Endothelial cell of umbilical vein (primary cell): Measurements from ENCODE around the gene PIBF1. TPM values are rescaled to one million over a fixed set of nuclear protein-coding genes. Genes with fewer than 3 reads are reported as not detected.
"Not testable (repeated sequence)": the region's sequence is repeated elsewhere in the genome, so short reads cannot be mapped to it uniquely, and the experiment has no call there.

Source experiments
- BruUV-seq: library from RNA; stranded (reverse); fragments of 400-500 nt; replicated peaks from 2 replicates; lab custom pipeline; 2021; lab: Mats Ljungman, UMichigan
- CTCF ChIA-PET: fragments of 300-600, 350-600 bp; sonication (Branson Sonifier 250); formaldehyde crosslinking; loops from one replicate; lab custom pipeline; 2021; ENCODE audit warnings: antibody characterized with exemption, inconsistent platforms; lab: Charles Lee
- POLR2A ChIA-PET: fragments of 300-600, 350-600 bp; sonication (Branson Sonifier 250); formaldehyde crosslinking; loops from one replicate; lab custom pipeline; 2021; ENCODE audit warnings: antibody characterized with exemption, inconsistent platforms; lab: Charles Lee
- DNase-seq: peaks from one replicate; pipeline ENCODE4 v3.0.0-alpha.2; 2011; ENCODE audit warnings: low read depth, low spot score
- FAIRE-seq: peaks from 2 replicates; lab custom pipeline; 2011; peaks lifted over from hg19 to GRCh38; lab: Jason Lieb, UNC
- H2AFZ ChIP-seq: 2 replicates; pipeline ENCODE4 v1.6.0; 2012; ENCODE audit warnings: low read depth, low read length, control low read depth, inconsistent platforms
- H3K27ac ChIP-seq: 2 replicates; pipeline ENCODE4 v1.5.1; 2011; ENCODE audit warnings: low read depth, mild to moderate bottlenecking, control low read depth, low read length, moderate library complexity; ENCODE audit not compliant: insufficient read depth
- H3K27me3 ChIP-seq, 2 experiments: 2 replicates each; pipeline versions ENCODE4 v1.6.0 to v1.6.1; 2011; ENCODE audit warnings: low read length in 2 of 2, mixed read lengths in 1 of 2; ENCODE audit not compliant: control insufficient read depth in 2 of 2, insufficient read depth in 2 of 2
- H3K36me3 ChIP-seq, 2 experiments: 2 replicates in 1 of 2; 3 replicates in 1 of 2; pipeline ENCODE4 v1.5.1; 2011; ENCODE audit warnings: low read length in 2 of 2, mild to moderate bottlenecking in 1 of 2, moderate library complexity in 1 of 2; ENCODE audit not compliant: control insufficient read depth in 2 of 2, insufficient read depth in 2 of 2; ENCODE audit errors: extremely low read depth in 1 of 2
- H3K4me1 ChIP-seq: 3 replicates; pipeline ENCODE4 v1.5.1; 2011; ENCODE audit warnings: mild to moderate bottlenecking, low read length; ENCODE audit not compliant: control insufficient read depth, insufficient read depth; ENCODE audit errors: extremely low read depth
- H3K4me2 ChIP-seq: 2 replicates; pipeline ENCODE4 v1.6.1; 2011; ENCODE audit warnings: low read length, control low read depth, mixed read lengths; ENCODE audit not compliant: insufficient read depth
- H3K4me3 ChIP-seq, 3 experiments: fragments of 200-600 bp in 1 of 3; sonication (generic), shearing (Covaris generic) in 1 of 3; replicated peaks in 1 of 3; 2 replicates each; pipeline ENCODE4 v1.5.1; 2011 to 2016; ENCODE audit warnings: control low read depth in 3 of 3, low read length in 3 of 3, mild to moderate bottlenecking in 2 of 3, inconsistent platforms in 1 of 3, low read depth in 1 of 3, moderate library complexity in 1 of 3; ENCODE audit not compliant: insufficient read depth in 1 of 3
- H3K79me2 ChIP-seq: 2 replicates; pipeline ENCODE4 v1.6.0; 2012; ENCODE audit warnings: low read length, inconsistent platforms; ENCODE audit not compliant: control insufficient read depth, insufficient read depth
- H3K9ac ChIP-seq: replicated peaks from 2 replicates; pipeline ENCODE3; 2011; ENCODE audit warnings: low read length, control low read depth; ENCODE audit not compliant: insufficient read depth; ENCODE audit errors: extremely low read depth
- H3K9me1 ChIP-seq: replicated peaks from 3 replicates; pipeline ENCODE4 v1.6.0; 2011; ENCODE audit warnings: mild to moderate bottlenecking, low read length; ENCODE audit not compliant: control insufficient read depth, insufficient read depth; ENCODE audit errors: extremely low read depth
- H3K9me3 ChIP-seq: replicated peaks from 2 replicates; pipeline ENCODE4 v1.5.1; 2012; ENCODE audit warnings: low read length, inconsistent platforms; ENCODE audit not compliant: control insufficient read depth, insufficient read depth
- H4K20me1 ChIP-seq: replicated peaks from 2 replicates; pipeline ENCODE3; 2011; ENCODE audit warnings: mild to moderate bottlenecking, low read length; ENCODE audit not compliant: control insufficient read depth, insufficient read depth; ENCODE audit errors: extremely low read depth
- EZH2 ChIP-seq: IDR thresholded peaks from 2 replicates; pipeline ENCODE4 v1.6.1; 2012; ENCODE audit warnings: borderline replicate concordance, low read depth, mild to moderate bottlenecking, moderate library complexity, low read length, inconsistent platforms; ENCODE audit not compliant: severe bottlenecking
- FOS ChIP-seq: IDR thresholded peaks from 2 replicates; pipeline ENCODE4 v1.6.1; 2011; ENCODE audit warnings: mild to moderate bottlenecking, low read length, moderate library complexity, borderline replicate concordance; ENCODE audit not compliant: insufficient read depth
- GATA2 ChIP-seq: IDR thresholded peaks from 2 replicates; pipeline ENCODE4 v1.7.0; 2011; ENCODE audit warnings: low read depth, mild to moderate bottlenecking, moderate library complexity, mixed read lengths, low read length; ENCODE audit not compliant: insufficient read length, insufficient read depth
- JUN ChIP-seq: IDR thresholded peaks from 2 replicates; pipeline ENCODE4 v1.6.1; 2011; ENCODE audit warnings: borderline replicate concordance, low read depth; ENCODE audit not compliant: insufficient read length, insufficient read depth
- MAX ChIP-seq: IDR thresholded peaks from 2 replicates; pipeline ENCODE4 v1.6.1; 2011; ENCODE audit not compliant: insufficient read depth, insufficient read length
- MYC ChIP-seq: IDR thresholded peaks from one replicate; pipeline ENCODE4 v1.6.1; 2011; ENCODE audit warnings: mild to moderate bottlenecking, low read depth, low read length
- POLR2A ChIP-seq: IDR thresholded peaks from 2 replicates; pipeline ENCODE4 v1.6.1; 2012; ENCODE audit warnings: low read depth, mild to moderate bottlenecking, control low read depth, low read length
- POLR2AphosphoS5 ChIP-seq: IDR thresholded peaks from 2 replicates; pipeline ENCODE4 v1.6.1; 2012; ENCODE audit warnings: low read depth, mild to moderate bottlenecking, control low read depth, low read length, moderate library complexity; ENCODE audit not compliant: insufficient read depth
- dilution Hi-C: fragments of 300-500 bp; cut with MboI; formaldehyde crosslinking; loops from one replicate; pipeline ENCODE4 v1.15.0; 2019; ENCODE audit warnings: low sequenced_read_pairs; ENCODE audit not compliant: extremely low pct_ligation_motif_present
- intact Hi-C: fragments of 100-400 bp; cut with micrococcal nuclease; formaldehyde crosslinking; loops from one replicate; pipeline ENCODE4 v1.10.0; 2022
- polyA plus RNA-seq, 4 experiments: library from polyadenylated mRNA; depleted of rRNA in 3 of 4; stranded (reverse) in 3 of 4; unstranded in 1 of 4; fragments of >200 nt; gene quantifications; 2 replicates each; pipeline versions ENCODE4 v1.2.1 to v1.2.3, GENCODE V29; 2011 to 2012; ENCODE audit warnings: missing spikeins in 1 of 4
- total RNA-seq: library from RNA; stranded (reverse); gene quantifications from 2 replicates; pipeline ENCODE4 v1.2.3, GENCODE V29; 2021
- TF ChIP-seq, protein P1 (sequence below), 2 donors: IDR thresholded peaks; 1 replicate in 1 of 2; 2 replicates in 1 of 2; pipeline ENCODE4 v1.5.1; 2011; ENCODE audit warnings: low read length in 2 of 2, mild to moderate bottlenecking in 2 of 2, moderate library complexity in 2 of 2, control low read depth in 1 of 2, inconsistent platforms in 1 of 2, low read depth in 1 of 2; ENCODE audit not compliant: insufficient read depth in 1 of 2; ENCODE audit errors: extremely low read depth in 1 of 2

Gene PIBF1
- total and polyA plus RNA-seq, 2 donors (not counting 3 experiments of a cell fraction or from before 2014, with no cell fraction given) = 1.4 to 18.4 TPM

DNA sequence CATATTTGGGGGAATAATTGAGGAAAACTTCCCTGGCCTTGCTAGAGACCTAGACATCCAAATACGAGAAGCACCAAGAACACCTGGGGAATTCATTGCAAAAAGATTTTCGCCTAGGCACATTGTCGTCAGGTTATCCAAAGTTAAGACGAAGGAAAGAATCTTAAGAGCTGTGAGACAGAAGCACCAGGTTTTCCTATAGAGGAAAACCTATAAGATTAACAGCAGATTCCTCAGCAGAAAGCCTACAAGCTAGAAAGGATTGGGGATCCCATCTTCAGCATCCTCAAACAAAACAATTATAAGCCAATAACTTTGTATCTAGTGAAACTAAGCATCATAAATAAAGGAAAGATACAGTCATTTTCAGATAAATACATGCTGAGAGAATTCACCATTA is 114.9 kb downstream of the PIBF1 start:
- H3K4me2 ChIP-seq = no peak overlapping the region
- H3K9me1 ChIP-seq = no peaks in the 10 kb centered on the region
- H3K4me1 ChIP-seq = no peaks in the 10 kb centered on the region
- no TSS peak for BruUV-seq
- H3K27ac ChIP-seq = no peak overlapping the region
- H3K79me2 ChIP-seq = no peaks in the 10 kb centered on the region
- H3K27me3 ChIP-seq = no peaks in the 10 kb centered on the region
- H3K9ac ChIP-seq = no peak overlapping the region
- ChIA-PET CTCF (no interaction called here), POLR2A (no interaction called here)
- no peak overlapping the region for H2AFZ ChIP-seq
- FAIRE-seq (no peak), DNase-seq (no peak)
- peaks cover 0 to 6% of the 10 kb centered on the region in 2 experiments for H3K36me3 ChIP-seq
- dilution Hi-C loops (no loop called here), intact Hi-C loops (no loop called here)
- H3K9me3 ChIP-seq = no peaks in the 10 kb centered on the region
- TF ChIP-seq POLR2AphosphoS5 (no peak), GATA2 (no peak), EZH2 (no peak), POLR2A (no peak), FOS (no peak), MYC (no peak), JUN (no peak), MAX (no peak)
- TF ChIP-seq, protein P1, sequence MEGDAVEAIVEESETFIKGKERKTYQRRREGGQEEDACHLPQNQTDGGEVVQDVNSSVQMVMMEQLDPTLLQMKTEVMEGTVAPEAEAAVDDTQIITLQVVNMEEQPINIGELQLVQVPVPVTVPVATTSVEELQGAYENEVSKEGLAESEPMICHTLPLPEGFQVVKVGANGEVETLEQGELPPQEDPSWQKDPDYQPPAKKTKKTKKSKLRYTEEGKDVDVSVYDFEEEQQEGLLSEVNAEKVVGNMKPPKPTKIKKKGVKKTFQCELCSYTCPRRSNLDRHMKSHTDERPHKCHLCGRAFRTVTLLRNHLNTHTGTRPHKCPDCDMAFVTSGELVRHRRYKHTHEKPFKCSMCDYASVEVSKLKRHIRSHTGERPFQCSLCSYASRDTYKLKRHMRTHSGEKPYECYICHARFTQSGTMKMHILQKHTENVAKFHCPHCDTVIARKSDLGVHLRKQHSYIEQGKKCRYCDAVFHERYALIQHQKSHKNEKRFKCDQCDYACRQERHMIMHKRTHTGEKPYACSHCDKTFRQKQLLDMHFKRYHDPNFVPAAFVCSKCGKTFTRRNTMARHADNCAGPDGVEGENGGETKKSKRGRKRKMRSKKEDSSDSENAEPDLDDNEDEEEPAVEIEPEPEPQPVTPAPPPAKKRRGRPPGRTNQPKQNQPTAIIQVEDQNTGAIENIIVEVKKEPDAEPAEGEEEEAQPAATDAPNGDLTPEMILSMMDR (IDR thresholded peaks at IDR 0.05; ENCODE audit: extremely low read depth in 1 of 2, insufficient read depth in 1 of 2, low read depth in 1 of 2, low read length in 2 of 2) = no peak
- H4K20me1 ChIP-seq = no peaks in the 10 kb centered on the region
- H3K4me3 ChIP-seq = no peak overlapping the region

- CTCF ChIA-PET, intact Hi-C loops, H3K4me1 ChIP-seq, H3K27me3 ChIP-seq, BruUV-seq, H3K27ac ChIP-seq, H3K36me3 ChIP-seq, H4K20me1 ChIP-seq, H3K4me3 ChIP-seq, H2AFZ ChIP-seq, H3K79me2 ChIP-seq, POLR2A ChIA-PET, FAIRE-seq, dilution Hi-C loops, H3K4me2 ChIP-seq, H3K9me3 ChIP-seq, H3K9ac ChIP-seq, H3K9me1 ChIP-seq, DNase-seq: not testable (repeated sequence)
These were observed 119.6 kb downstream of the PIBF1 start for GRCh38 chr13:72901546-72901945.
